Stimulated activated CD4-positive, alpha-beta T cell treated with anti-CD3 and anti-CD28 coated beads, Interleukin-2, amount 100 ng/mL, for 4 hours (primary cell): ENCODE results near the gene ZNF76.
A peak's percentile ranks its signal among the peaks of the same experiment; 100 is the strongest.

Source experiments
- DNase-seq: peaks from one replicate; pipeline ENCODE4 v3.0.0-alpha.2; 2020; ENCODE audit warnings: low read depth

Gene ZNF76

GRCh38 chr6:35330541-35331119 is 71.1 kb downstream of the ZNF76 start:
- no peak for DNase-seq

- peak; percentile 44 for DNase-seq
Measured at GRCh38 chr6:35332074-35332887, 72.7 kb downstream of the ZNF76 start.

- DNase-seq: no peak
Measured at GRCh38 chr6:35341557-35341956, 82.0 kb downstream of the ZNF76 start.

- peak; percentile 96 for DNase-seq
Measured at GRCh38 chr6:35342258-35343091, 82.9 kb downstream of the ZNF76 start, which contains the start of gene PPARD. PPARD (plus strand) TSS chr6:35342558; CDS start chr6:35411088, 68,530 bp downstream.

GRCh38 chr6:35343092-35343834 is 83.7 kb downstream of the ZNF76 start:
- DNase-seq: no peak

- DNase-seq: no peak
Measured at GRCh38 chr6:35343835-35344550, 84.5 kb downstream of the ZNF76 start.
